ENCODE measurements around the gene RGS3. TPM values are rescaled to one million over a fixed set of nuclear protein-coding genes. Genes with fewer than 3 reads are reported as not detected.

The RGS3 gene
- total RNA-seq, 2 experiments from 2014 or later: 51.0 to 51.5 TPM

GRCh38 chr9:113596616-113597320, 133.2 kb downstream of the RGS3 start:
- ATAC-seq: no peak
- Mint-ChIP-seq H3K36me3 (ENCODE audit: low read depth) (peaks cover 24% of the 10 kb centered on the region), H3K4me3 (no peak overlapping the region), H3K9me3 (no peaks in the 10 kb centered on the region), H3K4me1 (ENCODE audit: low read depth) (peaks cover 23% of the 10 kb centered on the region), H3K27me3 (no peaks in the 10 kb centered on the region), H3K27ac (no peak overlapping the region)
- TF ChIP-seq, protein P1, sequence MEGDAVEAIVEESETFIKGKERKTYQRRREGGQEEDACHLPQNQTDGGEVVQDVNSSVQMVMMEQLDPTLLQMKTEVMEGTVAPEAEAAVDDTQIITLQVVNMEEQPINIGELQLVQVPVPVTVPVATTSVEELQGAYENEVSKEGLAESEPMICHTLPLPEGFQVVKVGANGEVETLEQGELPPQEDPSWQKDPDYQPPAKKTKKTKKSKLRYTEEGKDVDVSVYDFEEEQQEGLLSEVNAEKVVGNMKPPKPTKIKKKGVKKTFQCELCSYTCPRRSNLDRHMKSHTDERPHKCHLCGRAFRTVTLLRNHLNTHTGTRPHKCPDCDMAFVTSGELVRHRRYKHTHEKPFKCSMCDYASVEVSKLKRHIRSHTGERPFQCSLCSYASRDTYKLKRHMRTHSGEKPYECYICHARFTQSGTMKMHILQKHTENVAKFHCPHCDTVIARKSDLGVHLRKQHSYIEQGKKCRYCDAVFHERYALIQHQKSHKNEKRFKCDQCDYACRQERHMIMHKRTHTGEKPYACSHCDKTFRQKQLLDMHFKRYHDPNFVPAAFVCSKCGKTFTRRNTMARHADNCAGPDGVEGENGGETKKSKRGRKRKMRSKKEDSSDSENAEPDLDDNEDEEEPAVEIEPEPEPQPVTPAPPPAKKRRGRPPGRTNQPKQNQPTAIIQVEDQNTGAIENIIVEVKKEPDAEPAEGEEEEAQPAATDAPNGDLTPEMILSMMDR (IDR thresholded peaks at IDR 0.05): no peak
- ChIA-PET CTCF (interaction anchor here (0.7 to 27.7 kb wide), 2 partner anchors 31 to 58 kb away, joined by 3 to 621 read pairs; no protein-coding TSS in a partner anchor), POLR2A (interaction anchor here (1.6 kb wide), 1 partner anchor 18 kb away, joined by 4 read pairs; no protein-coding TSS in a partner anchor)
- intact Hi-C loops (cut with micrococcal nuclease): no loop called here
- no peak for DNase-seq

DNA sequence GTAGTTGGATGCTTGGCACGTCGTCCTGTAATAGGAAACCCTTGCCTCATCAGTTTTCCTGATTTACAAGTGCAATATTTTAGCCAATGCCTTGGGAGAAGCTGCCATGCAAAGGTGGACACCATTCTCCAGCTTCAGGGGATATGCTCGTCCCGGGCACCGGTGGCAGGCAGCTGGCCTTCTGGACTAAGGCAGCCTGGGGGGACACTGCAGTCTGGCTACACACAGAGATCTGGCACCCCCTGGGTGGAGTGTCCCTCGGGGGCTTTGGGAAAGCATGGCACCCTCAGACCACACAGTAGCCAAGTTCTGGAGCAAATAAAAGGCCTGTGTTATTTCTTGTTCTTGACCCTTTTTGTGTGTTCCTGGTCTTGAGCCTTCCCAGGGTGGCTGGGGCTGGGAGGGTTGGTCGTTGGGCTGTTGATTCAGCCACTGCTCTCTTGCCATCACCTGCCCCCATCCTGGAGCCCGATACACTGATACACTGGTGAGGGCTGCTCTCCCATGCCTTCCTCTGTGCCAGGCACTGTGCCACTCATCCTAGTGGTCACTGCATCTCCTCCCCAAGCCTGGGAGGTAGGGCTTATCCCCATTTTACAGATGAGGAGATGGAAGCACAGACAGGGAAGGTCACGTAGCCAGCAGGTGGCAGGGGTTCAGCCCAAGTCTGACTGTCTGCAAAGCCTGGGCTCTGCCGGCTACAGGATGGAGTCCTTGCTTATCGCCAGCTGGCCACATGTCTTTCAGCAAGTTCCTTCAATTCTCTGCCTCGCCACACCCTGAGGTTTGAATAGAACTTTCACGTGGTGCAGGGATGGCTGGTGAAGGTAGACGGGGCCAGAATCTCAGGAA, 134.1 kb downstream of the RGS3 start:
- Mint-ChIP-seq H3K36me3 (ENCODE audit: low read depth) (peaks cover 23% of the 10 kb centered on the region), H3K4me1 (ENCODE audit: low read depth) (peaks cover 24% of the 10 kb centered on the region), H3K9me3 (no peaks in the 10 kb centered on the region), H3K27ac (peak overlapping the region; percentile 6), H3K4me3 (no peak overlapping the region), H3K27me3 (no peaks in the 10 kb centered on the region)
- TF ChIP-seq, protein P1 (IDR thresholded peaks at IDR 0.05): no peak
- DNase-seq (no peak), ATAC-seq (no peak)
- POLR2A ChIA-PET: interaction anchor here (1.1 to 1.6 kb wide), 2 partner anchors 19 to 58 kb away, joined by 4 to 6 read pairs; no protein-coding TSS in a partner anchor
- CTCF ChIA-PET: interaction anchor here (0.7 to 27.7 kb wide), 2 partner anchors 31 to 57 kb away, joined by 3 to 621 read pairs; no protein-coding TSS in a partner anchor
- intact Hi-C loops (cut with micrococcal nuclease): no loop called here

GRCh38 chr9:113598451-113598850, 134.9 kb downstream of the RGS3 start:
- no peak overlapping the region for H3K27ac Mint-ChIP-seq
- CTCF ChIA-PET: interaction anchor here (27.7 kb wide), 1 partner anchor 56 kb away, joined by 621 read pairs; no protein-coding TSS in a partner anchor

GRCh38 chr9:113598883-113599282, 135.4 kb downstream of the RGS3 start:
- H3K4me3 Mint-ChIP-seq: no peak overlapping the region
- no peaks in the 10 kb centered on the region for H3K9me3 Mint-ChIP-seq
- TF ChIP-seq, protein P1 (IDR thresholded peaks at IDR 0.05): no peak
- no peak overlapping the region for H3K27ac Mint-ChIP-seq
- ATAC-seq: no peak
- ChIA-PET CTCF (interaction anchor here (27.7 kb wide), 1 partner anchor 56 kb away, joined by 621 read pairs; no protein-coding TSS in a partner anchor), POLR2A (interaction anchor here (1.1 kb wide), 1 partner anchor 56 kb away, joined by 6 read pairs; no protein-coding TSS in a partner anchor)
- no peak for DNase-seq
- no peaks in the 10 kb centered on the region for H3K27me3 Mint-ChIP-seq
- peaks cover 14% of the 10 kb centered on the region for H3K4me1 Mint-ChIP-seq (ENCODE audit: low read depth)
- peaks cover 19% of the 10 kb centered on the region for H3K36me3 Mint-ChIP-seq (ENCODE audit: low read depth)
- intact Hi-C loops (cut with micrococcal nuclease): no loop called here

More at GRCh38 chr9:113598451-113598850, 134.9 kb downstream of the RGS3 start:
- Mint-ChIP-seq H3K27me3 (no peaks in the 10 kb centered on the region), H3K4me3 (no peak overlapping the region), H3K4me1 (ENCODE audit: low read depth) (peaks cover 17% of the 10 kb centered on the region), H3K36me3 (ENCODE audit: low read depth) (peaks cover 19% of the 10 kb centered on the region), H3K9me3 (no peaks in the 10 kb centered on the region)
- intact Hi-C loops (cut with micrococcal nuclease): no loop called here
- ATAC-seq (no peak), DNase-seq (no peak)
- POLR2A ChIA-PET: interaction anchor here (1.1 to 1.6 kb wide), 2 partner anchors 19 to 57 kb away, joined by 4 to 6 read pairs; no protein-coding TSS in a partner anchor
- TF ChIP-seq, protein P1 (IDR thresholded peaks at IDR 0.05): no peak

All from activated CD8-positive, alpha-beta T cell treated with anti-CD3 and anti-CD28 coated beads for 36 hours (primary cell).